ENCODE data around the gene ENHO.

ENHO gene

GRCh38 chr9:34522971-34523797, at the start of gene ENHO:
Gene ENHO (minus strand): TSS chr9:34522990. CDS start chr9:34521695, 1,295 bp downstream.
- DNase-seq, result peak; percentile 95

- DNase-seq, result no peak
These were observed 49.3 kb upstream of the ENHO start for GRCh38 chr9:34572092-34572491.

GRCh38 chr9:34571481-34571810, 48.7 kb upstream of the ENHO start:
- DNase-seq, result no peak

- no peak for DNase-seq
These were observed 48.2 kb upstream of the ENHO start for GRCh38 chr9:34570809-34571480.

GRCh38 chr9:34570376-34570775, 47.6 kb upstream of the ENHO start:
- DNase-seq, result peak; percentile 53

- DNase-seq, result no peak
These were observed 46.0 kb upstream of the ENHO start for GRCh38 chr9:34568774-34569173.

- DNase-seq, result no peak
These were observed 45.3 kb upstream of the ENHO start for GRCh38 chr9:34568133-34568532.

- DNase-seq, result no peak
These were observed 44.2 kb upstream of the ENHO start for GRCh38 chr9:34566972-34567371.

- DNase-seq, result peak; percentile 70
These were observed 43.5 kb upstream of the ENHO start for GRCh38 chr9:34566322-34566721.

GRCh38 chr9:34565856-34566255, 43.1 kb upstream of the ENHO start:
- DNase-seq, result no peak

GRCh38 chr9:34564617-34565016, 41.8 kb upstream of the ENHO start:
- no peak for DNase-seq

- DNase-seq, result no peak
These were observed 40.5 kb upstream of the ENHO start for GRCh38 chr9:34563262-34563661.

GRCh38 chr9:34562135-34562745, 39.5 kb upstream of the ENHO start:
- no peak for DNase-seq

- no peak for DNase-seq
These were observed 37.9 kb upstream of the ENHO start for GRCh38 chr9:34560599-34561214.

- peak; percentile 65 for DNase-seq
These were observed 37.0 kb upstream of the ENHO start for GRCh38 chr9:34559624-34560455.

- peak; percentile 71 for DNase-seq
These were observed 36.3 kb upstream of the ENHO start for GRCh38 chr9:34558919-34559623.

GRCh38 chr9:34558364-34558763, 35.6 kb upstream of the ENHO start:
- no peak for DNase-seq

GRCh38 chr9:34557426-34558321, 34.9 kb upstream of the ENHO start:
- DNase-seq, result no peak

GRCh38 chr9:34556949-34557348, 34.2 kb upstream of the ENHO start:
- no peak for DNase-seq

GRCh38 chr9:34555936-34556525, 33.2 kb upstream of the ENHO start:
- peak; percentile 14 for DNase-seq

Data from femur (tissue), 1 donor.